Body of pancreas (tissue), 4 donors: ENCODE data around the gene TIMP4.

Source experiments
- CTCF ChIP-seq, 7 experiments: fragments of 450-650 bp in 4 of 7; fragments of 200-600 bp in 3 of 7; sonication (generic) in 3 of 7; IDR thresholded peaks; one replicate each; pipeline ENCODE4 v1.5.1; 2016 to 2019; ENCODE audit warnings: antibody characterized with exemption in 7 of 7
- POLR2A ChIP-seq, 3 donors: fragments of 450-650 bp; IDR thresholded peaks; one replicate each; pipeline ENCODE4 v1.6.1; 2016; ENCODE audit warnings: antibody characterized with exemption in 3 of 3, mild to moderate bottlenecking in 2 of 3

DNA sequence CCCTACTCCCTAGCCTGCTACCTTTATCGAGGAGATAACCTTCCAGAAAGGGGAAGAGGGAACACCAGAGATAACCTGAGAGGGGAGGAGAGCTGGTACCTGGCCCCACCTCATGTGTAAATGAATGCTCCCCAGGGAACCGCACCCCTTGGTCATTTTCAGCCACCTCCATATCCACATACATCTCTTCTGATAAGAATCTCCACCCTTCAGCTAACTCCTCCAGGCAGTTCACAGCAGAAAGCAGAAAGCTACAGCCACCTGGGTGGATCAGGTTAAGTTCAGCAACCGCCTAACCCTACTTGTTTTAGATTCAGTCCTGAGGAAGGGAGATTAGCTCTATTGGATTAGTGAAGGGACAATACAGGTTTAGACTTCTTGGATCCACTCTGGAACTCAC, 38.0 kb upstream of the TIMP4 start:
- TF ChIP-seq CTCF (IDR thresholded peaks at IDR 0.05): no peak
- no peak for TF ChIP-seq POLR2A (IDR thresholded peaks at IDR 0.05)
